ENCODE results near the gene KCNH2. TPM values are rescaled to one million over a fixed set of nuclear protein-coding genes. Genes with fewer than 3 reads are reported as not detected.

KCNH2 gene
- total RNA-seq, 6 donors from 2014 or later: 0.59 to 5.7 (median 3.1) TPM

DNA sequence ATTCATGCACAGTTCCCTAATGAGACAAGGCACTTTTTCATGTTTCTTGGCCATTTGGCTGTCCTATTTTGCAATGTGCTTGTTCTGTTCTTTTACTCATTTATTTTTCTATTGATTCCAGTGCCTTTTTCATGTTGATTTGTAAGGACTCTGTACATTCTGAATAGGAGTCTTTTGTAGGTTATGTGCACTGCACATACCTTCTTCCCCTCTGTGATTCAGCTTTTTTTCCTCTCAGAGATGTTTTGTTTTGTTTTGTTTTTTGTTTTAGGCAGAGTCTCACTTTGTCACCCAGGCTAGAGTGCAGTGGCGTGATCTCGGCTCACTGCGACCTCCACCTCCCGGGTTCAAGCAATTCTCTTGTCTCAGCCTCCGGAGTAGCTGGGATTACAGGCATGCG is 59.7 kb downstream of the KCNH2 start:
- TF ChIP-seq EP300 (IDR thresholded peaks at IDR 0.05): no peak
- no peak for TF ChIP-seq POLR2A (IDR thresholded peaks at IDR 0.05)
- TF ChIP-seq POLR2AphosphoS5 (IDR thresholded peaks at IDR 0.05): no peak
- TF ChIP-seq, protein P1, sequence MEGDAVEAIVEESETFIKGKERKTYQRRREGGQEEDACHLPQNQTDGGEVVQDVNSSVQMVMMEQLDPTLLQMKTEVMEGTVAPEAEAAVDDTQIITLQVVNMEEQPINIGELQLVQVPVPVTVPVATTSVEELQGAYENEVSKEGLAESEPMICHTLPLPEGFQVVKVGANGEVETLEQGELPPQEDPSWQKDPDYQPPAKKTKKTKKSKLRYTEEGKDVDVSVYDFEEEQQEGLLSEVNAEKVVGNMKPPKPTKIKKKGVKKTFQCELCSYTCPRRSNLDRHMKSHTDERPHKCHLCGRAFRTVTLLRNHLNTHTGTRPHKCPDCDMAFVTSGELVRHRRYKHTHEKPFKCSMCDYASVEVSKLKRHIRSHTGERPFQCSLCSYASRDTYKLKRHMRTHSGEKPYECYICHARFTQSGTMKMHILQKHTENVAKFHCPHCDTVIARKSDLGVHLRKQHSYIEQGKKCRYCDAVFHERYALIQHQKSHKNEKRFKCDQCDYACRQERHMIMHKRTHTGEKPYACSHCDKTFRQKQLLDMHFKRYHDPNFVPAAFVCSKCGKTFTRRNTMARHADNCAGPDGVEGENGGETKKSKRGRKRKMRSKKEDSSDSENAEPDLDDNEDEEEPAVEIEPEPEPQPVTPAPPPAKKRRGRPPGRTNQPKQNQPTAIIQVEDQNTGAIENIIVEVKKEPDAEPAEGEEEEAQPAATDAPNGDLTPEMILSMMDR (IDR thresholded peaks at IDR 0.05): no peak
- H3K4me1 ChIP-seq: no peaks in the 10 kb centered on the region
- ATAC-seq (ENCODE audit: low FRiP score in 2 of 2) (no peak), DNase-seq (no peak)
- H3K9me3 ChIP-seq: no peaks in the 10 kb centered on the region
- H3K4me3 ChIP-seq: no peak overlapping the region
- H3K27me3 ChIP-seq: no peaks in the 10 kb centered on the region
- H3K36me3 ChIP-seq: no peaks in the 10 kb centered on the region
- no peak overlapping the region for H3K27ac ChIP-seq
- 76 to 84% methylated on average over 6 of the region's 6 CpGs for WGBS, 2 donors

DNA sequence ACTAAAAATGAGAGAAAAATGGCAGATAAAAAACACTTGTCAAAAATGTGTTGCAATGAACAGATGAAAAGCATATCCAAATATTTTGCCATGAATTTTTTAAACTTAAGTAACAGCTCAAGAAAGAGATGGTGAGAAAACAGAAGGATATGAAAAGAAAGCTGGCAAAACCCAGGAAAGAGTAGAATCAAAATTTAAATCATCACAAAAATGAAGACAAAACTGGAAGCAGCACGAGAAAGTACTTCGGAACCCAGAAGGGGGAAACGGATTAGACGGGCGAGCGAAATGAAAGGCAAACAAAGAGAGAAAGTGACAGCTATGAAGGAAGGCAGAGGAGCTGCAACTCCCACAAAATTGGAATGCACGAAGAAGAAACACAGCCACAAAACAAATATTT is 60.2 kb downstream of the KCNH2 start:
- Histone ChIP-seq H3K4me3 (no peak overlapping the region), H3K27ac (no peak overlapping the region), H3K4me1 (no peaks in the 10 kb centered on the region), H3K9me3 (no peaks in the 10 kb centered on the region), H3K27me3 (no peaks in the 10 kb centered on the region), H3K36me3 (no peaks in the 10 kb centered on the region)
- 41 to 52% methylated on average over 7 of the region's 7 CpGs for WGBS, 2 donors
- no peak for DNase-seq
- TF ChIP-seq, protein P1 (IDR thresholded peaks at IDR 0.05): no peak
- no peak for TF ChIP-seq POLR2A (IDR thresholded peaks at IDR 0.05)
- no peak for ATAC-seq (ENCODE audit: low FRiP score in 2 of 2)

DNA sequence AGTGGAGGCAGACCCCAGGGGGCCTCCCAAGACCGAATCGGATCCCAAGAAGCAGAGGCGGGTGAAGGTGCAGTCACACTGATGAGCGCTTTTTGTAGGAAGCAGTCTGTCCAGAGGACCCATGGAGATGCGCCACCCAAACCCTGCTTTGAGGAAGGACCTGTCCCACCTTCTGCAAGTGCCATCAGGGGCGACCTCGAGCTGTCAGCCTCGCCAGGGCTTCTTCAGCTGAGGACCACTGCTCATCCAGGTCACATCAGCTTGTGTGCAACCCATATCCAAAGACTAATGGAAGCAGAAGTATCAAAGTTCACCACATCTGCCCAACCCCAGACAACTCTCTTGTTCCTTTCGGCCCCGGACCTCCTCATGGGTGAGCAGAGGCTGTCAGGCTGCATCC is 61.5 kb downstream of the KCNH2 start:
- DNase-seq: peak in 1 of 2 donors; percentile 27
- WGBS, 2 donors: 93 to 95% methylated on average over 8 to 10 of the region's 10 CpGs

DNA sequence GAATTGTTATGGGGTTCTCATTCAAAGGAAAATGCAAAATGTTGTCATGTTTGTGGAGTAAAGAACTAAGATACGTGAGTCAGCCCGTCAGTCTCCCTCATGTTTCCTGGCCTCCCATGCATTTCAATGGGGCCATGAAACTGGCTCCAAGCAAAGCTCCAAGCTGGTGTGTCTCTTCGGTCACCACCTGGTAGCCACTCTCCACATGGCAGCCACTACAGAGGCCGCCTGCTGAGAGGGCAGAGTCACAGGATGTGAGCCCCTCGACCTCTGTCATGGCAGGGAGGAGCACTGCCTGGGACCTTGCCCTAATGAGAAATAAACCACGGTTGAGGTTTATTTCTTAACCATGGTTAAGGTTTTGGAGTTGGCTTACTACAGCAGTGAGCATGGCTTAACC is 63.2 kb downstream of the KCNH2 start:
- Histone ChIP-seq H3K9me3 (no peaks in the 10 kb centered on the region), H3K27me3 (no peaks in the 10 kb centered on the region), H3K4me3 (no peak overlapping the region), H3K36me3 (no peaks in the 10 kb centered on the region), H3K4me1 (no peaks in the 10 kb centered on the region), H3K27ac (no peak overlapping the region)
- ATAC-seq (ENCODE audit: low FRiP score in 2 of 2) (no peak), DNase-seq (no peak)
- WGBS, 2 donors: 65 to 75% methylated on average over 4 to 6 of the region's 6 CpGs
- TF ChIP-seq EP300 (IDR thresholded peaks at IDR 0.05) (no peak), POLR2AphosphoS5 (IDR thresholded peaks at IDR 0.05) (no peak), POLR2A (IDR thresholded peaks at IDR 0.05) (no peak)
- TF ChIP-seq, protein P1 (IDR thresholded peaks at IDR 0.05): no peak

More for the DNA sequence above, 61.5 kb downstream of the KCNH2 start:
- no peak overlapping the region for H3K4me3 ChIP-seq
- TF ChIP-seq POLR2AphosphoS5 (IDR thresholded peaks at IDR 0.05): no peak
- TF ChIP-seq, protein P1 (IDR thresholded peaks at IDR 0.05): no peak
- TF ChIP-seq EP300 (IDR thresholded peaks at IDR 0.05): no peak
- H3K27ac ChIP-seq: no peak overlapping the region
- no peaks in the 10 kb centered on the region for H3K4me1 ChIP-seq
- no peaks in the 10 kb centered on the region for H3K9me3 ChIP-seq
- no peak for ATAC-seq (ENCODE audit: low FRiP score in 2 of 2)
- no peaks in the 10 kb centered on the region for H3K27me3 ChIP-seq
- H3K36me3 ChIP-seq: no peaks in the 10 kb centered on the region

DNA sequence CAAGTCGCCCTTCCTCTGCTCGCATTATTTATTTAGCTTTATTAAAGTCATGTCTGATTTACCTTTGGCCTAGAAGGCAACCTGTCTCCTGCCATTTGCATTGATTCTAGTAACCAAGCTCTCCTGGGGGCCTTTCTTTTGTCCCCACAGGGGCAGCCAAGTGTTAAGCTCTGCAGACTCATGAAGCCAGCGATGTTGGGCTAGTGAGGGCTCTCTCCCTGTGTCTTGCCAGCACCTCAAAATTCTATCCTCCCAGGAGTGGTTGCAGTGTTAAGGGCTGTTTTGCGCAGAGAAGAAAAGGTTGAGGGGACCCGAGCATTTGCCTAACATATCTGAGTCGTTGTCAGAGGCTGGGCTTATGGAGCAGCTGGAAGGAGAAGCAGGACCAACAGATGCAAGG is 63.9 kb downstream of the KCNH2 start:
- Histone ChIP-seq H3K9me3 (no peaks in the 10 kb centered on the region), H3K27ac (no peak overlapping the region), H3K36me3 (no peaks in the 10 kb centered on the region), H3K4me3 (no peak overlapping the region), H3K4me1 (no peaks in the 10 kb centered on the region), H3K27me3 (no peaks in the 10 kb centered on the region)
- TF ChIP-seq EP300 (IDR thresholded peaks at IDR 0.05) (no peak), POLR2AphosphoS5 (IDR thresholded peaks at IDR 0.05) (no peak), POLR2A (IDR thresholded peaks at IDR 0.05) (no peak)
- TF ChIP-seq, protein P1 (IDR thresholded peaks at IDR 0.05): no peak
- WGBS, 2 donors: 91 to 92% methylated on average over 6 of the region's 6 CpGs
- ATAC-seq (ENCODE audit: low FRiP score in 2 of 2) (no peak), DNase-seq (no peak)
